OCI-LY1 (cell line): ENCODE measurements around the gene FBN2.
"Not testable (repeated sequence)": the region's sequence is repeated elsewhere in the genome, so short reads cannot be mapped to it uniquely, and the experiment has no call there.

ENCODE experiments used
- CTCF ChIP-seq: fragments of 200-600 bp; sonication (generic), shearing (Covaris generic); IDR thresholded peaks from 2 replicates; pipeline ENCODE4 v1.5.1; 2017; ENCODE audit warnings: mild to moderate bottlenecking, antibody characterized with exemption, low read length, moderate library complexity, mixed read lengths
- EZH2 ChIP-seq: fragments of 200-600 bp; sonication (generic), shearing (Covaris generic); IDR thresholded peaks from 2 replicates; pipeline ENCODE4 v1.8.0; 2017; ENCODE audit warnings: borderline replicate concordance, mixed run types, mild to moderate bottlenecking, antibody characterized with exemption, low read length, moderate library complexity, mixed read lengths

GRCh38 chr5:128503727-128504126 lies 34.3 kb downstream of the FBN2 start:
- not testable (repeated sequence) for TF ChIP-seq EZH2, CTCF
